A549 (cell line): ENCODE measurements around the gene ZNF552. TPM values are rescaled to one million over a fixed set of nuclear protein-coding genes. Genes with fewer than 3 reads are reported as not detected.
A peak's percentile ranks its signal among the peaks of the same experiment; 100 is the strongest.

Experiments
- ATAC-seq, 2 experiments: fragments of 200-7000 bp in 1 of 2; fragments of >200 bp in 1 of 2; cut with Nextera tagmentation in 1 of 2; cut with Tn5 transposase in 1 of 2; 3 replicates each; pipeline versions ENCODE4 v1.8.0 to v1.9.1; 2018 to 2020; ENCODE audit warnings: mild to moderate bottlenecking in 1 of 2, moderate library complexity in 1 of 2
- CTCF ChIA-PET: fragments of 300-600 bp; sonication (Branson Sonifier 250); formaldehyde crosslinking; extraction: SDS; loops from one replicate; lab custom pipeline; 2021; ENCODE audit warnings: antibody characterized with exemption, inconsistent platforms; lab: Yijun Ruan, JAX
- POLR2A ChIA-PET: fragments of 350-600 bp; formaldehyde crosslinking; extraction: SDS; loops from one replicate; lab custom pipeline; 2021; ENCODE audit warnings: antibody characterized with exemption, inconsistent platforms; lab: Yijun Ruan, JAX
- DNase-seq, 2 experiments: peaks; one replicate each; pipeline versions ENCODE4 v3.0.0 to v3.0.0-alpha.2; 2011 to 2016; ENCODE audit warnings: low read depth in 1 of 2, low spot score in 1 of 2
- FAIRE-seq: peaks from 2 replicates; lab custom pipeline; 2011; peaks lifted over from hg19 to GRCh38; lab: Jason Lieb, UNC
- H3K27ac ChIP-seq, 2 experiments: fragments of >200 bp; sonication (Bioruptor Twin); formaldehyde crosslinking; 3 replicates each; pipeline ENCODE4 v1.5.1; 2016 to 2017
- H3K4me1 ChIP-seq: fragments of >200 bp; sonication (Bioruptor Twin); formaldehyde crosslinking; 3 replicates; pipeline ENCODE4 v1.6.1; 2016
- H3K4me2 ChIP-seq: fragments of >200 bp; sonication (Bioruptor Twin); formaldehyde crosslinking; 3 replicates; pipeline ENCODE4 v1.6.1; 2016
- H3K4me3 ChIP-seq: fragments of >200 bp; sonication (Bioruptor Twin); formaldehyde crosslinking; 3 replicates; pipeline ENCODE4 v1.5.1; 2016
- H3K9me3 ChIP-seq: fragments of >200 bp; sonication (Bioruptor Twin); formaldehyde crosslinking; 3 replicates; pipeline ENCODE4 v1.6.1; 2016
- BCL3 ChIP-seq: fragments of >200 bp; sonication (Bioruptor Twin); formaldehyde crosslinking; IDR thresholded peaks from 3 replicates; pipeline ENCODE4 v1.6.1; 2016
- CBX2 ChIP-seq: fragments of 200-600 bp; sonication (generic); IDR thresholded peaks from 2 replicates; pipeline ENCODE4 v1.6.1; 2016; ENCODE audit warnings: low read depth, mild to moderate bottlenecking, borderline replicate concordance
- CEBPB ChIP-seq, 2 experiments: fragments of >200 bp in 1 of 2; sonication (Bioruptor Twin) in 1 of 2; formaldehyde crosslinking in 1 of 2; IDR thresholded peaks; 2 replicates each; pipeline ENCODE4 v1.6.1; 2012 to 2016
- CHD2 ChIP-seq: fragments of 150-350 bp; IDR thresholded peaks from 2 replicates; pipeline ENCODE4 v1.6.1; 2014; ENCODE audit warnings: low read length; ENCODE audit not compliant: partially characterized antibody
- CHD4 ChIP-seq: fragments of 200-600 bp; sonication (generic); IDR thresholded peaks from 2 replicates; pipeline ENCODE4 v1.6.1; 2016; ENCODE audit warnings: antibody characterized with exemption, mild to moderate bottlenecking, borderline replicate concordance
- EHMT2 ChIP-seq: fragments of 200-600 bp; sonication (generic); IDR thresholded peaks from 2 replicates; pipeline ENCODE4 v1.6.1; 2016; ENCODE audit warnings: antibody characterized with exemption, low read depth, mild to moderate bottlenecking, moderate library complexity
- ELK1 ChIP-seq: fragments of 150-350 bp; IDR thresholded peaks from 2 replicates; pipeline ENCODE4 v1.6.1; 2014; ENCODE audit warnings: low read depth, mild to moderate bottlenecking, low read length
- FOXS1 ChIP-seq: fragments of 250-450 bp; sonication (Bioruptor Pico); IDR thresholded peaks from 2 replicates; pipeline ENCODE4 v1.5.0; 2020; ENCODE audit warnings: mild to moderate bottlenecking, moderate library complexity
- HEYL ChIP-seq: fragments of 250-450 bp; sonication (Bioruptor Pico); IDR thresholded peaks from 2 replicates; pipeline ENCODE4 v1.8.0; 2021; ENCODE audit warnings: mild to moderate bottlenecking, moderate library complexity
- HOXA7 ChIP-seq: fragments of 250-450 bp; sonication (Bioruptor Pico); IDR thresholded peaks from 2 replicates; pipeline ENCODE4 v1.5.0; 2020; ENCODE audit warnings: mild to moderate bottlenecking, moderate library complexity
- HOXB13 ChIP-seq: fragments of 250-450 bp; sonication (Bioruptor Pico); IDR thresholded peaks from 2 replicates; pipeline ENCODE4 v1.5.0; 2020; ENCODE audit warnings: low read depth, mild to moderate bottlenecking, moderate library complexity
- KDM1A ChIP-seq: fragments of 200-600 bp; sonication (generic); IDR thresholded peaks from 2 replicates; pipeline ENCODE4 v1.6.1; 2016; ENCODE audit warnings: low read depth, mild to moderate bottlenecking
- KDM5A ChIP-seq: fragments of 200-600 bp; sonication (generic); IDR thresholded peaks from 2 replicates; pipeline ENCODE4 v1.6.1; 2016; ENCODE audit warnings: antibody characterized with exemption, mild to moderate bottlenecking
- MAZ ChIP-seq: fragments of 150-350 bp; IDR thresholded peaks from 2 replicates; pipeline ENCODE4 v1.6.1; 2014; ENCODE audit warnings: antibody characterized with exemption, low read depth, low read length, borderline replicate concordance
- NPAS2 ChIP-seq: fragments of 250-450 bp; sonication (Bioruptor Pico); IDR thresholded peaks from 2 replicates; pipeline ENCODE4 v1.8.0; 2022; ENCODE audit warnings: mild to moderate bottlenecking, moderate library complexity, borderline replicate concordance
- REST ChIP-seq: fragments of 200-600 bp; sonication (generic); IDR thresholded peaks from 2 replicates; pipeline ENCODE4 v1.6.1; 2016; ENCODE audit warnings: antibody characterized with exemption, mild to moderate bottlenecking, moderate library complexity
- RFX5 ChIP-seq: fragments of 450-650 bp; IDR thresholded peaks from 2 replicates; pipeline ENCODE4 v1.7.1; 2014; ENCODE audit warnings: antibody characterized with exemption, mild to moderate bottlenecking, moderate library complexity
- SMC3 ChIP-seq: fragments of >200 bp; sonication (Bioruptor Twin); formaldehyde crosslinking; IDR thresholded peaks from 3 replicates; pipeline ENCODE4 v1.6.1; 2018; ENCODE audit warnings: inconsistent platforms
- TFCP2L1 ChIP-seq: fragments of 250-450 bp; sonication (Bioruptor Pico); IDR thresholded peaks from 2 replicates; pipeline ENCODE4 v1.5.0; 2021; ENCODE audit warnings: mild to moderate bottlenecking
- USF2 ChIP-seq: fragments of 450-650 bp; IDR thresholded peaks from 2 replicates; pipeline ENCODE4 v1.6.1; 2014; ENCODE audit warnings: antibody characterized with exemption
- ZC3H11A ChIP-seq: fragments of 450-650 bp; IDR thresholded peaks from 2 replicates; pipeline ENCODE4 v1.6.1; 2014; ENCODE audit warnings: antibody characterized with exemption, mild to moderate bottlenecking
- WGBS: methylation state at CpG from one replicate; pipeline ENCODE4 v1.1.6; 2017; ENCODE audit errors: missing lambda C conversion rate; 5-methylcytosine and 5-hydroxymethylcytosine counted together
- polyA plus RNA-seq, 4 experiments: library from polyadenylated mRNA; depleted of rRNA in 3 of 4; stranded (reverse); fragments of >200 nt; fragmentation: RNase III in 1 of 4; extraction: RNeasy Plus Mini Kit Qiagen cat#74134 plus additional on column Dnase treatment in 1 of 4; gene quantifications; 2 replicates in 3 of 4; 3 replicates in 1 of 4; pipeline ENCODE4 v1.2.3, GENCODE V29; 2011 to 2017

ZNF552 gene
- polyA plus RNA-seq, 2 of the 4 experiments (the other 2 are of a cell fraction): 5.7 to 7.2 TPM

- no peak overlapping the region; the same call in 2 of the 3 replicates for H3K4me3 ChIP-seq
- peaks cover 5% of the 10 kb centered on the region; the same call in 2 of the 3 replicates for H3K4me1 ChIP-seq
- POLR2A ChIA-PET: interaction anchor here (1.3 to 1.6 kb wide), 4 partner anchors 31 to 725 kb away, joined by 3 to 13 read pairs (median 6); partner anchors contain the start of genes ZNF586 and ZNF587
- TF ChIP-seq USF2 (no peak), RFX5 (no peak), CHD4 (no peak), FOXS1 (CRISPR knock-in tag) (no peak), TFCP2L1 (CRISPR knock-in tag) (no peak), NPAS2 (CRISPR knock-in tag) (no peak), ZC3H11A (no peak), KDM5A (no peak), HOXB13 (CRISPR knock-in tag) (no peak)
- CTCF ChIA-PET: interaction anchor here (1.4 kb wide), 1 partner anchor 12 kb away, joined by 3 read pairs; the partner anchor contains the start of gene ZNF587B
- ATAC-seq: no peak
- DNase-seq: no peak
- H3K27ac ChIP-seq: peak overlapping the region in 1 of 2 experiments; percentile 90; a peak in 2 of 6 replicates
- WGBS: 92% methylated on average over 7 of the region's 7 CpGs
- peak; percentile 80 for FAIRE-seq
- H3K4me2 ChIP-seq: peak overlapping the region; percentile 94; the same call in 2 of the 3 replicates
- 0 out of 3 replicates have a peak, but pooled peaks cover 10% of the 10 kb centered on the region for H3K9me3 ChIP-seq
These were observed 3.7 kb upstream of the ZNF552 start for GRCh38 chr19:57818378-57818777.

- ATAC-seq (no peak), FAIRE-seq (no peak), DNase-seq (no peak)
- H3K4me1 ChIP-seq: peaks cover 5% of the 10 kb centered on the region; the same call in 2 of the 3 replicates
- ChIA-PET POLR2A (no interaction called here), CTCF (interaction anchor here (1.4 kb wide), 1 partner anchor 12 kb away, joined by 3 read pairs; the partner anchor contains the start of gene ZNF587B)
- no peak overlapping the region for H3K4me2 ChIP-seq
- H3K9me3 ChIP-seq: peaks cover 10% of the 10 kb centered on the region; the same call in 1 of the 3 replicates
- H3K4me3 ChIP-seq: no peak overlapping the region
- TF ChIP-seq KDM1A: no peak
- TF ChIP-seq SMC3: no peak
- TF ChIP-seq BCL3: no peak
- no peak for TF ChIP-seq ELK1
- no peak for TF ChIP-seq CHD2
- TF ChIP-seq REST: no peak
- TF ChIP-seq CBX2: no peak
- TF ChIP-seq RFX5: no peak
- no peak for TF ChIP-seq HOXA7 (CRISPR knock-in tag)
- no peak for TF ChIP-seq USF2
- no peak for TF ChIP-seq MAZ
- no peak for TF ChIP-seq HEYL
- no peak for TF ChIP-seq CEBPB (IDR thresholded peaks at IDR 0.05)
- no peak for TF ChIP-seq EHMT2
- TF ChIP-seq TFCP2L1 (CRISPR knock-in tag): no peak
- no peak overlapping the region for H3K27ac ChIP-seq
- WGBS: 94% methylated on average over 14 of the region's 14 CpGs
These were observed 3.3 kb upstream of the ZNF552 start for GRCh38 chr19:57817976-57818375.
